Right lobe of liver (tissue), 6 donors: ENCODE results near the gene LURAP1L. TPM values are rescaled to one million over a fixed set of nuclear protein-coding genes. Genes with fewer than 3 reads are reported as not detected.
A peak's percentile ranks its signal among the peaks of the same experiment; 100 is the strongest.

Experiments
- ATAC-seq, 4 donors: fragments of 200-7000 bp; cut with Tn5 transposase; one replicate each; pipeline ENCODE4 v1.9.1; 2020; ENCODE audit warnings: mild to moderate bottlenecking in 4 of 4, moderate library complexity in 4 of 4
- DNase-seq, 3 donors: peaks; one replicate each; pipeline ENCODE4 v3.0.0-alpha.2; 2020
- H3K27ac ChIP-seq, 3 donors: fragments of 200-600 bp; one replicate each; pipeline ENCODE4 v1.8.0; 2022
- H3K27me3 ChIP-seq, 2 donors: fragments of 200-600 bp; one replicate each; pipeline ENCODE4 v1.8.0; 2022
- H3K36me3 ChIP-seq, 4 donors: fragments of 200-600 bp; sonication (generic) in 1 of 4; one replicate each; pipeline versions ENCODE4 v1.5.1 to v1.8.0; 2017 to 2022; ENCODE audit warnings: control low read depth in 1 of 4
- H3K4me1 ChIP-seq, 4 donors: fragments of 200-600 bp; sonication (generic) in 1 of 4; one replicate each; pipeline versions ENCODE4 v1.5.1 to v1.8.0; 2017 to 2022; ENCODE audit warnings: control low read depth in 1 of 4
- H3K4me3 ChIP-seq, 3 donors: fragments of 200-600 bp; one replicate each; pipeline ENCODE4 v1.8.0; 2022
- H3K9me3 ChIP-seq, 4 donors: fragments of 200-600 bp; sonication (generic) in 1 of 4; one replicate each; pipeline versions ENCODE4 v1.5.1 to v1.8.0; 2017 to 2022; ENCODE audit warnings: control low read depth in 1 of 4
- POLR2A ChIP-seq: fragments of 450-650 bp; IDR thresholded peaks from one replicate; pipeline ENCODE4 v1.6.1; 2017; ENCODE audit warnings: antibody characterized with exemption, mild to moderate bottlenecking
- WGBS: methylation state at CpG from one replicate; pipeline ENCODE4 v1.1.6; 2018; ENCODE audit warnings: low coverage, low lambda C conversion rate; ENCODE audit not compliant: insufficient coverage; ENCODE audit errors: missing lambda C conversion rate; 5-methylcytosine and 5-hydroxymethylcytosine counted together
- intact Hi-C, 2 donors: fragments of 100-400 bp; cut with DNase I; formaldehyde crosslinking; loops; one replicate each; pipeline versions ENCODE4 v1.11.2 to v1.14.1; 2022
- total RNA-seq, 6 experiments: library from RNA; depleted of rRNA in 2 of 6; stranded (reverse); fragments of >200 nt in 2 of 6; fragmentation: NEBNext Ultra II Directional in 3 of 6; extraction: Animal tissue kit (Norgen Biotek cat#: 25700) in 3 of 6; gene quantifications; one replicate each; pipeline versions ENCODE4 v1.1.0 to v1.2.4, GENCODE V29; 2016 to 2023
- TF ChIP-seq, protein P1 (sequence below), 4 donors: fragments of 200-600 bp in 3 of 4; fragments of 450-650 bp in 1 of 4; IDR thresholded peaks; one replicate each; pipeline versions ENCODE4 v1.5.1 to v1.8.0; 2016 to 2022; ENCODE audit warnings: antibody characterized with exemption in 4 of 4, mild to moderate bottlenecking in 2 of 4
- donor health status: DM: no; HTN: yes; CAD: no.
- donor health status: DM: no; HTN: no; CAD: no.
- donor health status: DM: no; HTN: no; CAD: no.
- donor health status: DM: no; HTN: yes; CAD: no.
- donor health status: DM: no; HTN: yes; CAD: no.

LURAP1L gene
- total RNA-seq, 6 experiments from 2014 or later = 9.6 to 38.0 (median 18.8) TPM

DNA sequence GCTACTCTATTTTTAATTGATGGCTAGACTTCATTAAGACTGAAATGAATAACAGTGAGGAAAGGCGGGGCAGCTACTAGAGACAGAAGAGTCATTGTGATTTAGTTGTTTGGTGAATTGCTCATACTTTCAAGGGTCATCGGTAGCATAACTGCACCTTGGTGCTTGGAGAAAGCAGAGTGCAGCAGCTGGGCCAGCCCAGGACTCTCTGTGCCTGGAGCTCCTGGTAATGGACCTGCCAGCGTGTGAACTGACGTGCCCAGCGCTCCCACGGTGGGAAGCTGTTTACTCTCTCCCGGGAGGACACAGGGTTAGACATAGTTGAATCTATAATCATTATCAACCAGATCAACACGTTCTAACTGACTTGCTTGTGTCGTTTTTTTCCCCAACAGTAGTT, 42.9 kb downstream of the LURAP1L start:
- Histone ChIP-seq H3K27ac (peak overlapping the region; percentile 75 to 94 (median 86)), H3K27me3 (no peaks in the 10 kb centered on the region), H3K4me1 (peaks cover 0 to 67% (median 21%) of the 10 kb centered on the region in 4 donors), H3K36me3 (no peaks in the 10 kb centered on the region), H3K4me3 (no peak overlapping the region), H3K9me3 (no peaks in the 10 kb centered on the region)
- intact Hi-C loops = loop anchor here in 1 of 2 donors (5.0 kb wide), 1 partner anchor 40 kb away; the partner anchor contains the start of gene LURAP1L
- DNase-seq (peak; percentile 83 to 93 (median 86)), ATAC-seq (peak; percentile 72 to 91 (median 85))
- 39% methylated on average over 5 of the region's 9 CpGs for WGBS
- TF ChIP-seq, protein P1, sequence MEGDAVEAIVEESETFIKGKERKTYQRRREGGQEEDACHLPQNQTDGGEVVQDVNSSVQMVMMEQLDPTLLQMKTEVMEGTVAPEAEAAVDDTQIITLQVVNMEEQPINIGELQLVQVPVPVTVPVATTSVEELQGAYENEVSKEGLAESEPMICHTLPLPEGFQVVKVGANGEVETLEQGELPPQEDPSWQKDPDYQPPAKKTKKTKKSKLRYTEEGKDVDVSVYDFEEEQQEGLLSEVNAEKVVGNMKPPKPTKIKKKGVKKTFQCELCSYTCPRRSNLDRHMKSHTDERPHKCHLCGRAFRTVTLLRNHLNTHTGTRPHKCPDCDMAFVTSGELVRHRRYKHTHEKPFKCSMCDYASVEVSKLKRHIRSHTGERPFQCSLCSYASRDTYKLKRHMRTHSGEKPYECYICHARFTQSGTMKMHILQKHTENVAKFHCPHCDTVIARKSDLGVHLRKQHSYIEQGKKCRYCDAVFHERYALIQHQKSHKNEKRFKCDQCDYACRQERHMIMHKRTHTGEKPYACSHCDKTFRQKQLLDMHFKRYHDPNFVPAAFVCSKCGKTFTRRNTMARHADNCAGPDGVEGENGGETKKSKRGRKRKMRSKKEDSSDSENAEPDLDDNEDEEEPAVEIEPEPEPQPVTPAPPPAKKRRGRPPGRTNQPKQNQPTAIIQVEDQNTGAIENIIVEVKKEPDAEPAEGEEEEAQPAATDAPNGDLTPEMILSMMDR (IDR thresholded peaks at IDR 0.05) = no peak
- TF ChIP-seq POLR2A = peak; percentile 62

DNA sequence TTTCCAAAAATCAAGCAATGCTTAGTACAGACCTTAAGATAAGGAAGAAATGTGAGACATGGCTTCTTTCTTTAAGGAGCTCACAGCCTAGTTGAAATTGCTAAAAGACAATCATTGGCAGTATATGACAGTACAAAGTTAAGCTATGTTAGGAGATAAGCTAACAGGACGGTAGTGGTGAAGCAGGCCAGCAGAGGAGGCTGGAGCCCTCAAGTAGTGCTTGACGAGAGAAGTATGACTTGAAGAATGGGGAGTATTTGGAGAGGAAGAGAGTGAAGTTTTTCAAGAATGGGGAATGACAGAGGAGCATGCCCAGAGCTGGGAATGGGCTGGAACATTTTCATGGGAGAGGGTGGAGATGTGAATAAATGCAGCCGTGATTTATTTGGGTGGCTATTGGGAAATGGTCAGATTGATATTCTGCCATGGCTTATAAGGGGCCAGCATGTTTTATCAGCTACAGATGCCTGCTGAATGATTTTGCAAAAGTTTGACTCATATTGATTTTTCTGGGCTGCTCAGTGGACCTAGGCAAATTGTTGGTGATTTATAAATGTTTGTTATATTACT, 43.7 kb downstream of the LURAP1L start:
- Histone ChIP-seq H3K4me3 (peak overlapping the region in 2 of 3 donors; percentile 6 to 7), H3K4me1 (peaks cover 0 to 59% (median 19%) of the 10 kb centered on the region in 4 donors), H3K36me3 (no peaks in the 10 kb centered on the region), H3K9me3 (no peaks in the 10 kb centered on the region), H3K27ac (peak overlapping the region; percentile 75 to 94 (median 86)), H3K27me3 (no peaks in the 10 kb centered on the region)
- ATAC-seq (peak; percentile 38 to 51 (median 41)), DNase-seq (peak in 2 of 3 donors; percentile 22 to 49)
- 18% methylated on average over 3 of the region's 3 CpGs for WGBS
- intact Hi-C loops = loop anchor here in 1 of 2 donors (5.0 kb wide), 1 partner anchor 41 kb away; the partner anchor contains the start of gene LURAP1L
- TF ChIP-seq POLR2A = peak; percentile 52
- TF ChIP-seq, protein P1 (IDR thresholded peaks at IDR 0.05) = no peak

DNA sequence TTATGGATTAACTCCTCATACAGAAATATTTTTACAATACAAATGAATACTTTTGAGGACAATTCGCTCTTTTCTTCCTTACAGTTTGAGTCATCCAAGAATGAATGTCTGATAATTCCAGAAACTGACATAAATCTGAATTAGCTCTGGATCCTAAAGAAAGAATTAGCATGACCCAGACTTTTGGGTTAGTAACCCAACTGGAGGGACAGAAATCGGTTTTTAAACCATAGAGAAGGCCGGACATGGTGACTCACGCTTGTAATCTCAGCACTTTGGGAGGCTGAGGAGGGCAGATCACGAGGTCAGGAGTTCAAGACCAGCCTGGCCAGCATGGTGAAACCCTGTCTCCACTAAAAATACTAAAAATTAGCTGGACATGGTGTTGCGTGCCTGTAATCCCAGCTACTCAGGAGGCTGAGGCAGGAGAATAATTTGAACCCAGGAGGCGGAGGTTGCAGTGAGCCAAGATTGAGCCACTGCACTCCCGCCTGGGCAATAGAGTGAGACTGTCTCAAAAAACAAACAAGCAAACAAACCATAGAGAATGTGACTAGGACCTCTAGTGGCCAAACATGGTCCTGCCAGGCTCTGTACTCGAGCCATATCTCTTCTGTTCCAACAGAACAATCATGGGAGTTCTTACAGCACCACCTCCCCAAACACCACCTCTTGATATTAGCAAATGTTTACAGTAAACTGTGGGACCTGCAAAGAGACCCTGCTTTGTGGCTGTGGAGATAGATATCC, 44.8 kb downstream of the LURAP1L start:
- TF ChIP-seq, protein P1 (IDR thresholded peaks at IDR 0.05) = peak; percentile 42 to 65 (median 62)
- TF ChIP-seq POLR2A = no peak
- 59% methylated on average over 9 of the region's 9 CpGs for WGBS
- no peaks in the 10 kb centered on the region for H3K9me3 ChIP-seq
- H3K27me3 ChIP-seq = no peaks in the 10 kb centered on the region
- H3K36me3 ChIP-seq = no peaks in the 10 kb centered on the region
- H3K4me1 ChIP-seq = peaks cover 0 to 49% (median 16%) of the 10 kb centered on the region in 4 donors
- DNase-seq = no peak
- H3K27ac ChIP-seq = peak overlapping the region; percentile 20 to 94 (median 86)
- intact Hi-C loops = loop anchor here in 1 of 2 donors (5.0 kb wide), 1 partner anchor 42 kb away; the partner anchor contains the start of gene LURAP1L
- ATAC-seq = peak; percentile 10 to 71 (median 36)
- no peak overlapping the region for H3K4me3 ChIP-seq

DNA sequence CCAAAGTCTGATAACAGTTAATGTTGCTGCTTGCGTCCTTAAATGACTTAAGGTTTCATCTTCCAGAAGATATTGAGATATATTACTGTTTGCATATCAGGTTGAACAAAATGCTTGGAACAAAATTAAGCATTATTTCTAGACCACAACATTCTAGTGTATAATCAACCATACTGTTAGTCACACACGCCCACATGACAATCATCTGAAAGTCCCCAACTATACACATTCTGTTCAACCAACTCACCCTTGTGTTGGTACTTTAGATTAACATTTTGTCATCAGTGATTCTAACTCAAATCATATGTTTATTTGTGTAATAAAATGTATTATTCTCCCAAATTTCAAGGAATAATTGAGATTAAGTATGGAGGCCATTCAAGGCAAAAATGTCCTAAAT, 47.3 kb downstream of the LURAP1L start:
- no peaks in the 10 kb centered on the region for H3K27me3 ChIP-seq
- H3K4me1 ChIP-seq = peaks cover 0 to 24% (median 10%) of the 10 kb centered on the region in 4 donors
- no peaks in the 10 kb centered on the region for H3K9me3 ChIP-seq
- DNase-seq (no peak), ATAC-seq (no peak)
- no peak overlapping the region for H3K27ac ChIP-seq
- H3K36me3 ChIP-seq = no peaks in the 10 kb centered on the region
- 68% methylated on average over 2 of the region's 2 CpGs for WGBS
- intact Hi-C loops = no loop called here
- TF ChIP-seq, protein P1 (IDR thresholded peaks at IDR 0.05) = no peak
- no peak for TF ChIP-seq POLR2A
- no peak overlapping the region for H3K4me3 ChIP-seq
